GM19193 (cell line): ENCODE results near the gene NTN3.
A peak's percentile ranks its signal among the peaks of the same experiment; 100 is the strongest.

ENCODE experiments used
- POLR2A ChIP-seq: IDR thresholded peaks from 4 replicates; pipeline ENCODE4 v1.6.1; 2011; ENCODE audit not compliant: insufficient read depth, insufficient read length; ENCODE audit errors: extremely low read depth

NTN3 gene

DNA sequence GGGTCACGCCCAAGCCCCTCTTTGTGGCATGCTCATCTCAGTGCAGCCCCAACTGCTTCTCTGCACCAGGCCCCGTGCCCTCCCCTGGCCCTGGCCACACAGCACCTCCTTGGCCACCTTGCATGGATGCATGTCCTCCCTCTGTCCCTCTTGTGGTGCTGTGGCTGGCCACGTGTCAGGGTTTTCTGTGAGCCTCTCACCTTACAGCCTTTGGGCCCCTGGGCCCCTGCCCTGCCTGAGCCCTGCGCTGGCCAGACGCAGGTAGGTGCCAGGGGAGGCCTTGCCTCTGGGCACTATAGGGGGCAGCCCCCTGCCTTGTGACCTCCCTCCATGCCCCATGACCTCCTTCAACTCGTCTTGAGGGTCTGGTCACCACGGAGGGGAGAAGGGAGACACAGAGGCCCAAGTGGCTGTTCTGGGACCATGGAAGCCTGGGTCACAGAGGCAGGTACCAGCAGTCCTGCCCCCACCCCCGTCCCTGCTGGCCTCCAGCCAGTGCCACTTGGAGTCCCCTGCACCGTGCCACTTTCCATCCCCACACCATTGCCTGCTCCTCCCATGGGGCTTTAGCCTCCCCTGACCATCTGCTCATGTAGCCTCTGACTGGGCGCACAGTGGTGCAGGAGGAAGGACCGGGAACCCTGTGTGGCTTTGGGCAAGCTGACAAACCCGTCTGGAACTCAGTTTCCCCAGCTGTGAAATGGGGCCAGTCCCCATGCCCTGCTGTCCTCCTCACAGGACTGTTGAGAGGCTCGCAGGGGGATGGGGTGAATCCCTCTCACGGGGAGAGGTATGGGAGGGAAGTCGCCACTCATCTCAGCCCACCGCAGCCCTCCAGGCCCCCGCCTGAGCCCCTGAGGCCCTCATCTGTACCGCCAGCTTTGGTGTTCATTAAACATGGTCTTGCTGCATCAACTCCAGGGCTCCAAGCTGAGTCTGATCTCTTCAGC is 31.1 kb downstream of the NTN3 start:
- TF ChIP-seq POLR2A: no peak

DNA sequence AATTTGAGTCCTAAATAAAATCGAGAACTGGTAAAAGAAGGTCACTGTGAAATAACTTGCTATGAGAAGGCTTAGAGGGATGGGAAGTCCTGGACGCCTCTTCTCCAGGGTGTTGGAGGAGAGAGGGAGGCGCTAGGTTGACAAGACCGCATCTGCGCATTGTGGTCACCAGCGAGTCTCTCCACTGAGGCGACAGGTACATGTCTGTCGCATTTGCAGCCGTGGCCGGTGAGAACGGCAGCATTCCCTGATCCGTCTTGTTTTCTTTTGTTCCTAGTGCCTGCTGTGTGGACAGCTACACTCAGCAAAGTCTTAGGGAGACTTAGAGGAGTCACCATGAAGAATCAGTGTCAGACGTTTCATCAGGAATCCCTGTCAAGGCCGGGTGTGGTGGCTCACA is 34.6 kb downstream of the NTN3 start:
- no peak for TF ChIP-seq POLR2A

DNA sequence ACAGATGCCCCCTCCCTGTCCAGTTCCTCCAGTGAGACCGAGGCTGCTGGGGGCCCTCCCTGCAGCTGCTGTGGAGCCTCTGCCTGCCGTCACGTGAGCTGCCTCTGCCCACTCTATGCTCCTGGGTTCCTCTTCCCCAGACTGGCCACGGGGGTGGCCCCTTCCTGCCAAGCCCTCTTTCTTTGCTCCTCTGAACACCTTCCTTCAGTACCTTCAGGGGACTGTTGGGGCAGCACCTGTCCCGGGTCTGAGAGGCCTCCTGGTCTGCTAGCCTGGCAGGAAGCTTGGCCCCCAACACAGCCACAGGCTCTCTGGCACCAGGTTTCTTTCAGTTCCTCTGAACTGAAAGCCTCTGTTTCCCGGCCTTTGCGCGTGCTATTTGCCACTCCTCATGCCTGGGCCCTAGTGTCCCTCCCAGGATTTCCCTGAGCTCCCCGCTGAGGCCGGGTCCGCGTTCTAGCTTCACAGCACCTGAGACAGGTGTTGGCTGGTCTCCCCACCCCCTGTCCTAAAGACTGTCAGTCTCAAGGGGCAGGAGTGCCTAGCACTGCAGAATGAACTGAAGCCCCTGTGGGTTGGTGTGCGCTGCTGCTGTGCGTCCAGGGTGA is 36.1 kb downstream of the NTN3 start:
- peak; percentile 31 for TF ChIP-seq POLR2A

DNA sequence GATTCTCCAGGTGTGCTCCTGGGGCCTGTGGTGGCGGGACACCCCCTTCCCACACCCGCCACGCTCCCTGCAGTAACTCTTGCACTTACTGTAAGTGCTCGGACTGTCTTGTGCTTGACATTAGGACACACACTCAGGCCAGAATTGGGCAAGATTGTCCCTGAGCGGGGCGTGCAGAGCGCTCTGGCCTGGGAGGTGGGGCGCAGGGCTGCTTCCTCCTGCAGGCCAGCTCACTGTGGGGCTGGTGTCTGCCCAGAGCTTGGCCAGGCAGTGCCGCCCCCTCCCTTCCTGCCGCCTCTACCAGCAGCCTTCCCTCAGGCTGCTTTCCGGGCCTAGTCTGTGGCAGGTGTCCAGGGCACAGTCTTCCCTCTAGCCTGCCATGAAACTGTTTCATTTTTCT is 36.6 kb downstream of the NTN3 start:
- TF ChIP-seq POLR2A: no peak

DNA sequence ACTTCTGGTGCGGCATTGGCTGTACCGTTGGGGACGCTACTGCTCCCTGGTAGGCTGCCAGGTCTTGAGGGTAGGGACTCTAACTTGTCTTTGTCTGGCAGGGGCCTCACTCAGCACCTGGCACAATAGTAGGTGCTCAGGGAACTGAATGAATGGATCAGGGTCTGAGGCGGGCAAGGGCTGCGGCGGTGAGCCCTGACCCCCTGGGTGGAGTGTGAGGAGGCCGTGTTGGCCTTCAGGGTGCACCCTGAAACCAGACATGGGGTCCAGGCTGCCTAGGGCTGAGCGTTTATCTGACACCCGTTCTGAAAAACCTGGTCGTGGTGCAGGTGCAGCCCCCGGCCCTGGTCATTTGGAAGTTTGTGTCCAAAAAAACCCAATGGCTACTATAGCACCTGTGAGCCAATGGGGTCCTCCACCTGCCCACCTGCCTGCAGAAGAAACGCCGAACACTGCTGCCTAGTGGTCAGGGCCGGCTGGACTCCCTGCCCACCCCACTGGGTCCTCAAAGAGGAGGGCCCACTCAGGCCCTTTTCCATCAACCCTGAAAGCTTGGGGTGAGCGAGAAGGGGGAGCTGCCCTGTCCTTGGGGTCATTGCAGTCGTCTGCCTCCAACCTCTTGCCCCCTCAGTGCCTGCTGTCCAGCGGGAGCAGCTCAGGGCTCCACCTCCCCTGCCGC is 37.8 kb downstream of the NTN3 start:
- TF ChIP-seq POLR2A: no peak

DNA sequence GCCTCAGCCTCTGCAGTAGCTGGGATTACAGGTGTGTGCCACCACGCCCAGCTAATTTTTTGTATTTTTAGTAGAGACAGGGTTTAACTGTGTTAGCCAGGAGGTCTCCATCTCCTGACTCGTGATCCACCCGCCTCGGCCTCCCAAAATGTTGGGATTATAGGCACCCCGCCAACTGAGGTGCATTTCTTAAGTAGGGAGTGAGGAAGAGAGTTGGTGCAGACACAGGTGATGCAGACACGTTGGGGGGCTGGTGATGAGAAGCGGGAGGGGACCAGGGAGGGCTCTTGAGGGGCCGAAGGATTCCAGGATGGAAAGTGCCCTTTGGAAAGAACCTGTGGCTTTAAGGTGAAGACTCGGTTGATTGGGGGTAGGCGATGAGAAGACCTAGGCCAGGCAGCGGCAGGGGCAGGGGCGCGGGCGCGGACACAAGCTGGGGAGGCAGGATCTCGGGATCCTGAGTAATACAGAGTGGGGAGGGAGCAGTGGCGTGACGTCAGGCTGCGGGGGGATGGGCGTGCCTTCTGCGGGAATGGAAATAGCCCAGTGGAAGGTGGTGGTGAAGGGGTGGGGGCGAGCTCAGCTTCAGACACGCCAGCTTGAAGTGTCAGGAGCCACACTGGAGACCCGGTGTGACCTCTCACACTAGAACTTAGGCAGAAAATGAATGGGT is 40.2 kb downstream of the NTN3 start:
- TF ChIP-seq POLR2A: no peak

DNA sequence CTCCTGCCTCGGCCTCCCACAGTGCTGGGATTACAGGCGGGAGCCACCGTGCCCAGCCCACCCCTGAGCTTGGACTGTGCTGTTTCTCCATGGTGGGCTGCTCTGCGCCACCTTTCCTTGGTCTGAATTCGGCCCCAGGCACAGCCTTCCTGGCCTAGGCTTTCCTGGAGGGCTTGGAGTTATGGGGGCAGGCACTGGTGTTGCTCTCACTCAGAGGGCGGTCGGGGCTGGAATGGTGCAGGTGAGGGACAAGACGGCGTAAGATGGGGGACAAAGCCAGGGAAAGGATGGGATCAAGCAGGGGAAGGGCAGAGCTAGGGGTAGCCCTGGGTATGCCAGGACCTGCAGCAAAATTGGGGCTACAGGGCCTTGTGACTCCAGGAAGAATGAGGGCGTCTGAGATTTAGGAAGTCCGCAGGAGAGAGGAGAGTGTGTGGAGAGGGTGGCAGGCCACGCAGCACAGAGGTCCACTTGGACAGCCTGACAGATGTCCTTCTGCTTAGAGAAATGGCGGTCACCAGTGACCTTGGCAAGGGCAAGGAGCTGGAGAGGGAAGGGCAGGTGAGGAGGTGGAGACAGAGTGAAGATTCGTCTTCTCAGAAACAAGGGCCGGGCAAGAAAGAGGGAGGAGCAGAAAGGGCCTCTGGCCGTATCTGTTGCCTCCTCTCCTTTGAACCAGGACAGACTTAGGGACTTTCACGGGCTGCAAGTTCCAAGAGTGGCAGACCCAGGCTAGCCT is 41.1 kb downstream of the NTN3 start:
- TF ChIP-seq POLR2A: no peak

DNA sequence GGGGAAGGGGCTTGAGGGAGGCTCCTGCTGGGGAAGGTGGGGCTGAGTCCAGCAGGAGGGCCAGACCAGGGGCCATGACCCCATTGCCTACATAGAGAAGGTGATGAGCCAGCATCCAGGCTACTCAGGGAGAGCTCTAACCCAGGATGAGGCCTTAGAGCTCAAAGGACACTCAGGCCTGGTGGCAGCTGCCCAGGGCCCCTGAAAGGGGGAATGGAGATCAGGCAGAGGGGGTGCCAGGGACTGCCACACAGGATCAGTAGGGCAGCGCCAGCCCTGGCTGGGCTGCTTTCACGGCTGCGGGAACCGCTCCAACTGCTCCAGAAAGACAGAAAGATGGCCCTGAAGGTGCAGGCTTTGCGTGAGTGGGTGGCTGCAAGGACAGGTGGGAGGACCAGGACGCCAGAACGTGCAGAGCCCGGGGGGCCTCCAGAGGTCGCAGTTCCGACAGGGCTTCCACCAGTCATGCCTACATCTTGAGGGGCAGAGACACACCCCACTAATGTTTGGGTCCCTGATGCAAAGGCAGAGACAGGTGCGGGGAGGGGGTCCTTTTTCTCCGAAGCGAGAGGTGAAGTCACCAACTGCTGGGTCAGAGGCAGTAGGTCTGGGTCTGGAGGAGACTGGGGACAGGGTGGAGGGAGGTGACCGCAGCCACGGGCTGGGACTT is 41.8 kb downstream of the NTN3 start:
- TF ChIP-seq POLR2A: no peak

DNA sequence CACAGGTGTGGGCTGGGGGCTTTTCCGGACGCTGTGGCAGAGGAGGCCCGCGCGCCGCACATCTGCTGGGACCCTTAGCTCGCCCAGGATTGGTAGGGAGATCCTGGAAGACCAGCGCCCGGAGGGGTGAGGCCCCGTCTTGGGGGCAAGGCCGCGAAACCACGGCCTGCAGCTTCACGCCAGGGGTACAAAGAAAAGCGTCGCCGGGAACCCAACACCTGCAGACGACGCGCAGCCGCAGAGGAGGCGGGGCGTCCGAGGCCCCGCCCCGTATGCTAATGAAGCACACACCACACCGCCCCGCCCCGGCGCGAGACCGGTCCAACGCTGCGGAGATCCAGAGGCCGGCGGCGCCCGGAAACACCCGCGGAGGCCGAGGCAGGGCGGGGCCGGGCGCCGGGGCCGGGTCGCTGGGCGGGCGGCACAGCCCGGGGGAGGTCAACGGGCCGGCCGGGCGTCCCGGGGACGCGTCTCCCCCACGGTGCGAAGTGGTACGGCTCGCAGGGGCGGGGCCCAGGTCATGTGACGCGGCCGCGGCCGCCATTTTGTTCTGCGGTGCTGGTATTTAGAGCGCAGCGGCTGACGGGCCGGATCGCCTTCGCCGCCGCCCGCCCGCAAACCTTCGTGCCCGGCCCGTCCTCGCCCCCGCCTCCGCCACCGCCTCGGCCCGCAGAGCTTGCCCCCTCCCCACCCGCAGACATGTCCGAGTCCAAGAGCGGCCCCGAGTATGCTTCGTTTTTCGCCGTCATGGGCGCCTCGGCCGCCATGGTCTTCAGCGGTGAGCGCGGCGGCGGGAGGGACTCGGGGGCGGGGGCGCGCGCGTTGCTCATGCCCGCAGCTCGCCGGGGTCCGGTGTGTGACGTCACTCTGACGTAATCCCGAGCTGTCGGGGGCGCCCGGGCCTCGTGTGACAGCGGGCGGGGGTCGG is 42.6 kb downstream of the NTN3 start, which contains the start of gene ATP6V0C:
TSS of gene ATP6V0C (plus strand) at position 548 of the 928 bp plus-strand sequence. CDS start at position 700, 152 bp downstream.
- TF ChIP-seq POLR2A: peak; percentile 90

DNA sequence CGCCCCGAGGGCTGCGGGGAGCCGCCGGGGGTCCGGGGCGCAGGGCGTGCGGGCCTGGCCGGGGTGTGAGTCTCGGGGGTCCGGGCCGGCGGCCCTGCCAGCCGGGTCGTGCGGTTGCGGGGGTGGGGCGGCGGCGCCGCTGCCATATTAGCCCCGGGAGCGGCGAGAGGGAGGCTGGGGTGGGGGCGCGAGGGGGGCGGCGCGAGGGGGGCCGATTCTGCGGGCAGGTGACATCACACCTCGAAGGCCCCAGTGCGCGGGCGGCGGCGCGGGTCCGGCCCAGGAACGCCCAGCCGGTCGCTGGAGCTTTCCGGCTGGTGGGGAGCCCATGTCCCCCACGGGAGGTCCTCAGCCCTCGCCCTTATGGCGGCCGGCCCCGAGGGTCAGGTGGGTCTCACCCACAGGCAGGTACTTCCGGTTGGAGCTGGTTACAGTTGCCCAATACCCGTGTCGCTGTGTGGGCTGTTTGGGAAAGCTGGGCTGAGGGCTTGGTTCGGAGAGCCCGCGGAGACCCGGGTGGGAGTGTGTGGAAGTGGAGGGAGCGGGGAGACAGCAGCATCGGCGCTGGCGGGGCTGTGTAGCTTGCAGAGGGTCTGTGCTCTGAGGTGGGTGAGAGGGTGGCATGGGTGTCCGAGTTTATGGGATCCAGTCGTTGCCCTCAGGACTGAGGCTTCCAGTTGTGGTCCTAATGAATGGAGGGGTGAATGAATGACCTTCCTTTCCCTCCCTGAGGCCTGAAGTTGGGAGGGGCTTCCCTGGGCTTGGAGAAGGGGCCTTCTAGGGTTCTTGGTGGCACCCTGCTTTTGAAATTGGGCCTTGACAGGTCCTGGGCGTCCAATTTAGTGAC is 43.5 kb downstream of the NTN3 start:
- TF ChIP-seq POLR2A: no peak

DNA sequence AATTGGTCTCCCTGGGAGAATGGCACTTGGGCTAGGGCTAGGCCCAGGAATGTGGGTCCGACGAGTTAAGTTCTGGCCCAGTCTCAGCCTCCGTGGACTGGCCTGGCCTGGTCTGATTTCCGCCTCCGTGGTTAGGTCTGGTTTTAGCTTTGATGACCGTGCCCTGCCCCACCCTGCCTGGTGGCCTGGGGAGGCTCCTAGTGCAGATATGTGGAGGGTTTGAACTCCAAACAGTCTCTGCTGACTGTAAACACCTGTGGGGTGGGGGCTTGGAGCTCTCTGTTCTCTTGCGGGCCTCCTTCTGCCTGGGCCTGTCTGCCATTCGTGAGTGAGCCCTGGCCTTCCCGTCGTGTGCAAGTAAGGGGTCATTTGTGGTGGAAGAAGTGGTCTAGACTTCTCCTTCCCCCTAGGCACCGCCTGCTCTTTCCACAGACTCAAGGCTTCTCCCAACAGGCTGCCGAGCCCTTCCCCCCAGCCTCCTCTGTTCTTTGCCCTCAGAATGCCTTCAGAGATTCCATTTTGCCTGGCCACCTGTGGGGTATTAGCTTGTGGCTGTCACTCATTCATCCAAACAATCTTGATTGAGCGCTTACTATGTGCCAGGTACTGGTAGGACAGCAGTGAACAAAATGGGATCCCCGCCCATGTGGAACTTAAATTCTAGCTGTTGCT is 44.2 kb downstream of the NTN3 start:
- no peak for TF ChIP-seq POLR2A

DNA sequence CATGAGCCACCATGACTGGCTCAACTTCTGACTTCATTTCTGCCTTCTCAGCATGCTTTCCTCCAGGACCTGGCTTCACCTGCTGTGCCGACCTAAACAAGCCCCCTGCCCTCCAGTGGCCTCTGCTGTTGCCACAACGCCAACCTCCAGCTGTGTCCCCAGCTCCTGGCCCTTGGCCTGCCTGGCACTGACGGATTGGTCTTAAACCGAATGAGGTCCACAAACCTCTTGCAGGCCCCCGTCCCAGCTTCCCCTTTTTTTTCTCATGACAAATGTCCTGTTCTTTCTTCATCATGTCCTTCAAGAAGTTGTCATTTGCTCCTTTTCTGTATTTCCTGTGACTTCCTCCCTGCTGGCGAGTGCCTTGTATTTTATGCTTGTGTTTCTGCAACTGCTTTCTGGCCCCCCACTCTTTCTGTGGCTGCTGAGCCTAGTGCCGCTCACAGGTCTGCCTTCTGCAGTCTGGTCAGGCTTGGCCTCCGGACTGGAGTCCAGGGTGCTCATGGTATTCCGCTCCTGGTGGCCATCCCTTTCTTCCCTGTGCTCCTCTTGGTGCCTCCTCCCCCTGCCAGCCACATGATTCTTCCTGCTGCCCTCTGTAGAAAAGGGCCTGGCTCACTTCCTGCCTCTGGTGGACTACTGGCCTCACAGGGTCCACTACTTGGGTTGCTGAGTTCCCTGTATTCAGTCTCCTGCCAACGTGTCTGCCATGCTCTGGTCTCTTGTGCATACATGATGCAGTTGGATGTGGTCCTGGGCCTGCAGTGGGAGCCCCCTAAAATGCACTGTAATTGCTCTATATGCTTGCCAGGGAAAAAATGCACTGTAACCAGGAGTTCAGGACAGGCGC is 45.5 kb downstream of the NTN3 start:
- no peak for TF ChIP-seq POLR2A
